Stimulated activated CD8-positive, alpha-beta memory T cell treated with anti-CD3 and anti-CD28 coated beads, Interleukin-4, amount 100 ng/mL, for 48 hours (primary cell): Measurements from ENCODE around the gene ZBTB25.

Experiments
- DNase-seq: peaks from one replicate; pipeline ENCODE4 v3.0.0-alpha.2; 2020

The ZBTB25 gene

DNA sequence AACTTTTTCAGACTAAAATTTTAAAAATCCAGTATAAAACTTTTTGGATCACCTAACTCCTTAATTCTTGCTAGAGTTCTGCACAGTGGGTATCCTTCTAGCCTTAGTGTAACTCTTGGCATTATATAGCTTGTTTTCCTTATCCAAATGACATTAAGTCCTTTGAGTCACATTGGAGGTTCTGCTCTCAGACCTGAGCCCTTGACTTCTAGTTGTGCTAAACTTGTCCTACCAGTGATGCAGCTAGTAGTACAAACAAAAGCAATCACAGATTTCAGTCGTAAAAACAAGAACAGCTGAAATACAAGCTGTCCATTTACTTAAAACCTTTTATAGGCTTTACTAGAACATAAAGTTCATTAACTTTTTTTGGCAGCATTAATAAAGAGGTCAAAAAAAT, 11.4 kb upstream of the ZBTB25 start:
- no peak for DNase-seq

DNA sequence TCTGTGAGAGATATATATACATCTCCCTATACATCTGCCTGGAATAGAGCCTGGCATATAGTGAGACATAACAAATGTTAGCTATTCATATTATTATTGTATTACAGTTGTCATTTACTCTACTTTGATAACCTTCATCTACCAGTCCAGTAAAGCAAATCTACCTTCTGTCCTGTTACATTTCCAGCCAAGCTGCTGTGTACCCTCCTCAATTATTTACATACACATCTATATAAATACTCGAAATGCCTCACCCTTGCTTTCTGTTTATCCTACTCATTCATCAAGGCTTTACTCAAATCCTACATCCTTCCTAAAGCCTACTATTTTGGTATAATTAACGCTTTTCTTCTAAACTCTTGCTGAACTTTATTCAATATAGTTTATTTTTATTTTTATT, 9.6 kb upstream of the ZBTB25 start:
- DNase-seq: no peak

DNA sequence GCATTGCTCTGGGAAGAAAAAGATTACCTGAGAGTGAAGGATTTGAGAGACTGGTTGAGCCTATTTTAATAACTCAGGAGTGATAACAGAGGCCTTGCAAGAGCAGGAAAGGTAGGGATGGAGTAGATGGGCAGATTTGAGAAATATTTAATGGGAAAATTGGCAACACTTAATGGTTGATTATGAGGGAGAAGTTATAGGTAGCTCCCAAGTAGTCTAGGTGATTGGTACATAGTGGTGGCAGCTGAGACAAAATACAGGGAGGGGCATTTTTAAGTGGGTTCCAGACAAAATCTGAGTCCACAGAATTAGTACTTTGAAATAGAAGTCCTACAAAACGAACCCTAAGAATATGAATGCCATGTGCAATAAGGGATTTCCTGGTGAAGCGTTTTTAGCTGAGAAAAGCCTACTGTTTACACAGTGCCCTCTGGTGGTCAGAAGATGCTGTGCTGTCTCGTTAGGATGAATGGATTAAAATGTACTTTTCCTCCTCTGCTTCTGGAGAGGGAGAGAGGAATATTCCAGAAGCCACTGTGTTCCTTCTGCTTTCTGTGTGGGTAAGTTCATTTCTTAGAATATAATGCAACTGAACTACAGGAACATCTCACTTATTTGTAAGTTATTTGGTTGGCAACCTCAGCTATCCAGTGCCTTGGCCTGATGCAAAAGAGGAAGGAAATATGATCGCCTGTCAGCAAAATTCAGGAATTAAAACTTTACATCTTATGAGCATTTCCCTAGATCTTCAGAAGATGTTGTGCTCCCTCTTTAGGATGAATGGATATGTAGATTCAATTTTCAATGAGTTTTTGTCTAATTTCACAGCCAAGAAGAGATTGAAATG, 7.4 kb upstream of the ZBTB25 start:
- peak; percentile 77 for DNase-seq

DNA sequence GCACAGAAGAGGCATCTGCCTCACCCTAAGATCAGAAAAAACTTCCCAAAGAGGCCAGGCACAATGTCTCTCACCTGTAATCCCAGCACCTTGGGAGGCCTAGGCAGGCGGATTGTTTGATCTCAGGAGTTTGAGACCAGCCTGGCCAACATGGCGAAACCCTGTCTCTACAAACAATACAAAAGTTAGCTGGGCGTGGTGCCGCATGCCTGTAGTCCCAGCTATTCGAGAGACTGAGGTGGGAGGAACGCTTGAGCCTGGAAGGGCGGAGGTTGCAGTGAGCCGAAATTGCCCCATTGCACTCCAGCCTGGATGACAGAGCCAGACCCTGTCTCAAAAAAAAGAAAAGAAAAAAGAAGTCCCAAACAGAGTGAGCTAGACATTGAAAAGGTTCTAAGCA, 5.4 kb upstream of the ZBTB25 start:
- DNase-seq: no peak

DNA sequence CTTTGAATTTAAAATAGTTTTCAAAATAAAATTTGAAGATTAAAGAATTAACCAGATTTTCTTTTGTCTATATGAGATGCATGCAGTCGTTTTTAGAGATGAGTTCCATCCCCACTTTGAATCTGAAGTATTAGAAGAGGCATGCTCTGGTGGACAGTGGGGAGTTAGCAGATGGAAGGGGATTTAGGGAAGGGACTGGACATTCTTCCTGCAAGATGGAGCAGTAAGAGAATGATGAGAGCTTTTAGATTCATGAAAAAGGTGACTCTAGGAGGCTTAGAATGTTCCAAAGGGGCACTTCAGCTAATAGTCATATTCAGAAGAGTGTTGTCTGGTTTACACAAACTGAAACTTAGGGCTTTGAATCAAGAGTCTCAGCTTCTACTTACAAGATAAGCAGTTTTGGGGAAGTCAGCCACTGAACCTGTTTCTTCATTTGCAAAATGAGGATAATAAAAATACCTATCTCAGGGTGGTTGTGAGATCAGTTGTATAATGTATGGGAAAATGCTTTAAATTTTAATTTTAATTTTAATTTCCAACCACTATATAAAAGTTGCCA, 4.7 kb upstream of the ZBTB25 start:
- DNase-seq: no peak

DNA sequence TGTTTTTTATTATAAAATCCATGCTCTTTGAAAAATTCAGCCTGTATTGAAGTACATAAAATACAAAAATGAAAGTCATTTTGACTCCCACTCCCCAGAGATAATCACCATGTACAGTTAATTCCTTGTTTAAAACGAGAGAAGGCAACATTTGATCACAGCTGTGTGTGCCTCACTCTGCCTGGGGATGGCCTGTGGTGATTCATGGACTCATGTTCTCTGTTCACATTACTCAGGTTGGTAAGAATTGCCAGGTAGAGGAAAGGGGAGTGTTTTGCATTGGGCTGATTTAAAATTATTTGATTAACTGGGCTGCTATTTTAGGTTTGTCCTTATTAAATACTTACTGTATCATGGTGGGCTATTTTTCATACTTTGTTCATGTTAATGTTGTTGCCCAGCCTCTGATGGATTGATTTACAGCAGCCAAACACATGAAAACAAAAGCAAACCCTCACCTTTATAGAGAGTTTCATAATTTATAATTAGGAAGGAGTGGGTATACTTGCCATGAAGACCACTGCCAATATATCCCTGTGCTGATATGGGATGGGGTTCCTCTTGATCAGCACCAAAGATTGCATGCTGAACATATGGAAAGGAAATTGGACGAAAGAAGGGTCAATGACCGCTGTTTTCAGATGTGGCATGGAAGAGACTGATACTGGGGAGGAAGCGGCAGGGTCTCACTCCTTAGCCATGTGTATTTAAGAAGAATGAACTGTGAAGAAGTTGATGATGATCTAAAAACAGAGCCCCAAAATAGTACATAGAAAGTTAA, 3.9 kb upstream of the ZBTB25 start:
- peak; percentile 58 for DNase-seq

DNA sequence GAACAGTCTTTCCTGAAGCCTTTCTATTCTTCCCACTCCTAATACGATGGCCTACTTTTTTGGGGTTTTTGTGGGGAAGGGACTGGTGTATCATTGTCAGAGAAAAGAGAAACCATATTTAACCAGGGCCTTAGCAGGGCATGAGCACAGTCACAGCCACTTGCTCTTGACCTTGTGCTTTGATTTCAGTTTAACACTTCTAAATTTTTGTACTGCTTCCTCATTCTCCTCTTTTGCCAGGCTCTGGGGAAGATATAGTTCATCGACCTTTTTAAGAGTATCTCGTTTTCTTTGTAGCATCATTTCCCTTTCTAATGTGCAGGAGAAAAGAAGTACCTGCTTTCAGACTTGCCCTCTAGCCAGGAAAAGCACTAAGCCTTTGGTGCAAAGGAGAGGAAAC, 3.1 kb upstream of the ZBTB25 start:
- no peak for DNase-seq

DNA sequence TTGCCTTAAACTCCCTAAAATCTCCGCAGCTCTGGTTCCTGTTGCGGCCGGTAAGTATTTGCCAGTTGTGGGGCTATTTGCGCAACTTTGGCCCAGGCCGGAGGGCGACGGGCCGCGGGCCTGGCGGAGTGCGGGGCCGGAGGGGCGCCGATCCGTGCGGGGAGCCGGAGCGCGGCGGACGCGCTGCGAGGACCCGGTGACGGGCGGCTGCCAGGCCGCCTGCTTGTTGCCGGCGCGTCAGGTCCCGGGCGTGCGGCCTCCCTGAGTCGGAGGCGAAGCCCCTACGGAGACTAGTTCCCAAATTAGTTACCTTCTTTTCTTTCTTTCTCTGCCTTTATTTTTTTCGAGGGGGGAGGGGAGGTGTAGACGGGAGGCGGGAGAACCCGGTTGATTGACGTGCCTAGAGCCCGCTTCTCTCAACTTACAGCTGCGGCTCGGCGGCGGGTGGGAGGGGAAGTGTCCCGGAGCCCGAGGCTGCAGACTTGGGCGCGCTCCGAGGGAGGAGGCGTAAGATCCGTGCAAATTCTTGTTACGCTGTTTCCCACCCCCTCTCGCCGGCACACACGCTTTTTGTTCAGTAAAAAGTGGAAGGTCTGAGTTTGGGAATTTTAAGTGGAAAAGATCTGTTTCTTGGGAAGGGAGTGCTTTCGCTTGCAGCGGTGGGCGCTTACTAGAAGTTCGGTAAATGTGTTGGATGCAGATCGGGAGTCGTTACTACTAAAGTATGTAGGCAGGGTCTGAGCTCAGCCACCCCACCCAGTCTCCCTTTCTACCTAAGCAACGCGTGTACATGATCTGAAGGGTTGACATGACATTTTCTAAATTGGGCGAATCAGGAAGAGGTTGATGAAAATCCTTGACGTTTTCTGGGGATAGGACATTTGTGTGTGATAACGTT, 1.5 kb upstream of the ZBTB25 start:
- DNase-seq: peak; percentile 88

DNA sequence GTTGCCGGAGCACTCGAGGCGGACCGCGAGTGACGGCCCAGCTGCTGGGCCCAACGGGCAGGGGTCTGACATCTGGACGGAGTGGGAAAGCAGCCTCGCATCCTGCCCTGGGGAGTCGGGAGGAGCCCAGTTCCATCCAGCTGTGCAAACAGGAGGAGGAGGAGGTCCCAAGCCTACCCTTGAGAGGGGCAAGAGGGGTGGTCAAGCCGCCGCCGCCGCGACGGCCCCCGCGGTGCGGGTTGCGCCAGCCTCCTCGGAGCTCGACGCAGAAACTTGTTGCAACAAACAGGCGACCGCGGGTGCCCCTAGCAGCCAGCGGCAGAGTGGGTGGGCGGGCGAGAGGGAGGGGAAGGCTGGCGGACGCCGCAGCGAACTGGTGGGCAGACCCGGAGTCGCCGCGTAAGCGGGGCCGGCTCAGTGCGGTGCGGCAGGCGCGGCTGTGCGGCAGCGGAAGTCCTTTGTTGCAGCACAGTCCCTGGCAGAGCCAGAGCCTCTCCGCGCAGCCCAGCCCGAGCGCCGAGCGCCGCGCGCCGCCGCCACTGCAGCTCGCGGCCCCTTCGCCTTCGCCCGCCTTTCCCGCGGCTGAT, 765 bp upstream of the ZBTB25 start, which contains the start of gene ZBTB1:
TSS of gene ZBTB1 (plus strand) at position 461 of the 587 bp plus-strand sequence. CDS start 16,735 bp downstream, outside the sequence.
- peak; percentile 90 for DNase-seq

DNA sequence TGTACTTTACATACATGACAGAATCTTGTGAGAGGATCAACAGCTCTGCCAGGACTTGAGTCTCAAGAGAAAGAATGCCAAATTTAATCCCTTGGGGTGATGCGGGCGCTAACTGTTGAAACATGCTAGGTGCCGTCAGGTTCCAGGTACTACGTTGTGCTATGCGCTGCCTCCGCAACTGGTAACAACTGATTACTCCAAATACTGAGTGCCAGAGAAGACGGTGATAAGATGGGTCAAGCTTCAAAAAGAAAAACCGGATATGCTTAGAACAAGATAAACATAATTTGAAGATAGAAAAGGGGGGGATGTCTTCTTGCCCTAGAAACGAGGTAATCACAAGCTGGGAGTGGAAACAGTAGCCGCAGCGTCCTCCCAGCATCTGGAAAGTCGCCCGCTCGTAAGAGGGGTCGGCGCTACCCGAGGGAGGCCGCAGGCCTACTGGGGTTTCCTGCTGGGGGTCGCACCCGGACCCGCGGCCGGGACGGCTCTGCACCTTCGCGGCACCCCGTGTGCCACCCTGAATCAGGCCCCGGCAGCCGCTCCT, 678 bp downstream of the ZBTB25 start:
- DNase-seq: peak; percentile 46

DNA sequence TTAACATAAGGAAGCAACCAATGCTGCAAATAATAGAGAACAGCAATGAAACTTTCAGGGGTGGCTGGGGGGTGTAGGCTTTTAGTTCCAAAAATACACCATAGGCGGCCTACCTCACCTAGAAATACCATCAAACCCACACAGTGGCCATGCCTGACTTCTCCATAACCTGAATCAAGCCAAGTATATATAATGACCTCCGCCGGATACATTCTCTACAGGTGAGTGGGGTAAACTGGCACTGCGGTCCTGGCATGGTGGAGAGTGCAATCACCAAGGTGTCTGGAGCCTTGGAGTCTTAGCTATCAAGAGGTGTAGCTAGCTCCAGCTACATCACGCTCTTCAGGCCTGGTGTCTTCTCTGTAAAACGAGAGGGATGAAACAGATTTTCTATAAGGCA, 1.2 kb downstream of the ZBTB25 start:
- no peak for DNase-seq

DNA sequence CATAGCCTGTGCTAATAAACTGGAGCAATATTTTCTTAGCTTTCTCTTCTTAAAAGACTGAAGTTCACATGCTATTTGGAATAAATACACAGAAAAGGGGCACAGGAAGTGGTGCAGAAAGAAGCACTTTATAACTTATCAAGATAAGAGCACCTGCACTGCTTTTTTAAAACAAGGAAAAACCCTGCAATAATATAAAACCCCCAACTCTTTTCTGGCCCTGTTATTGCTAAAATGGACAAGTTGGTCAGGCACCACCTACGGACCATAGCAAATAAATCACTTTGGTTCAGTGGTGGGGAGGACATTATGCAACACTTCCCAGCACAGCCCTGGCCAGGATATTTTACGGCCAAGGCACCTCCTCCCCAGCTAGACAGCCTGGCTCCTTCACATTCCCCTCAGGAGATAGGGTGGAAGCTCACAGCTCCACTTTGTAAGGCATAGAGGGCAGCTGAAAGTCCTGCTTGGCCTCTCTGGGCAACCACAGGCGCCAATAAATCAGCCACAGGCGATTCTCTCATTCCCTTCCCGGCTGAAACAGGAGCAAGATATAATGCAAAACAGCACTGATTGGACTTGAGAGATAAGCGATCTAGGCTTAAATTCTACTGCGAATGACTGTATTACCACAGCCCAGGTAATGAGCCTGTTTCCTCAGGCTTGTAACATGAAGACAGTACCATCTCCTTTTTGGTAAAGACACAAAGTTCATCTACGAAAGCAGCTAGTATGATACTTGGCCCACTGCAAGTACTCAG, 2.0 kb downstream of the ZBTB25 start:
- DNase-seq: peak; percentile 33

DNA sequence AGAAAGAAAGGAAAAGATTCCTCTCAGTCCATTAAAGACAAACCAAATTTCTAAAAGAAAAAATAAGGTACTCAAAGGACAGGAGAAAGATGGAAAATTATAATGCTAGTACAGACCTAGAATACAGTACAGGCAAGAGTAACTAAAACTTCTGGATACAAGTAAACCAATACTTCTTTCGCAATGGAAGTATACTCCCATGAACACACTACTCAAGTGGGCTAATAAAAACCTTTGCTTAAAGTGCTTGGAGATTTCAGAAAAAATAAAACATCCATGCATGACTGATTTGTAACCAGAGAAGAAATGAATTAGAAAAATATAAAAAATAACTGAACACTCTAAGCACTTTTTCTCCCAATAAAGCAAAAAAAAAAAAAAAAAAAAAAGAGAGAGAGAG, 3.5 kb downstream of the ZBTB25 start:
- DNase-seq: no peak

DNA sequence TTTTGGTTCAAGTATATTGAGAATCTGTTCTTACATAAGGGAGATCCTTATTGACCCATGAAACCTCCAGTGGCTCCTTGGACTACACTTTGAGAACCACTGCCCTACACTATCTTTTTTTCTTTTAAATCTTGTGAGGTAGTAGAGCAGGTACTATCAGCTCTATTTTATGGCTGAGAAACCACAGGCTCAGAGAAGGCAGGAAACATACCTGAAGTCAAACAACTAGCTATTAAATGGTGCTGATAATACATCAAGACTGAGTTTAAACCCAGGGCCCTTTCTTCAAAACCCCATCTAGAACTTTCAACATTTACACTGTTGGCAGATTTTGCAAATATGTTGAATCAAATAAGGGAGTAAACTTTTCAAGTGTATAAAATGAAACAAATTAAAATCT, 6.9 kb downstream of the ZBTB25 start:
- DNase-seq: no peak

DNA sequence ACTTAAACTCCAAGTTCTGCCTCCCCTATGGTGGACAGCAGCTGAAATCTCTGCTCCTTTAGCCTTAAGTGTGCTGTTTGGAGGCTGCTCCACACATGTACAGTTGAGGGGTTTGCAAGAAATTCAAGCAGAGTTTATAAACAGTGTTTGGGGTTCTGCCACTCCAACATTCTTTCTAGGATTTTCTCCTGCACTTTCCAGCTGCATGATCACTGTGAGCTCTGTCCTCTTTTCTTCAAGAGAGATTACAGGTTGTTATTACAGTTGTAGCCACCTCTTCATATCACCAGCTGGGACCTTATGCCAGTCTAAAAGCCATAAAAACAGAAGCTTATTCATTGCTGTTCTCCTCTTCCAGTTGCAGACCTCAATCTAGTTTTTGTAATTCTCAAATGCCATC, 8.4 kb downstream of the ZBTB25 start:
- DNase-seq: no peak

DNA sequence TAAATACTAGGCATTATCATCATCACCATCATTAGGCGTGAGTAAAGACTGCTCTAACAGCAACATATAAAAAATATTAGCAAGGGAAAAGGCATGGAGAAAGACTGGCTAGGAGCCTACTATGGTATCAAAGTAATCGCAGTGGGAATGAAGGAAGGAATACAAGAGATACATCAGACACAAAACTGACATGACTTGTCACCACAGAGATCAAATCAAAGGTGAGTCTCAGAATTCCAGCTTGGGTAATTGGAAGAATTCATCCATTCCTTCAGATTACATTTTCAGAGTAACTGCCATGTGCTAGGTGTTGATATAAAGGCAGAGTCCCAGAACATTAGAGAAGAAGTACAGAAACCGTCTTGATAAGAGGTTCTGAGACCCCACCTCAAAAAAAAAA, 10.2 kb downstream of the ZBTB25 start:
- DNase-seq: no peak

DNA sequence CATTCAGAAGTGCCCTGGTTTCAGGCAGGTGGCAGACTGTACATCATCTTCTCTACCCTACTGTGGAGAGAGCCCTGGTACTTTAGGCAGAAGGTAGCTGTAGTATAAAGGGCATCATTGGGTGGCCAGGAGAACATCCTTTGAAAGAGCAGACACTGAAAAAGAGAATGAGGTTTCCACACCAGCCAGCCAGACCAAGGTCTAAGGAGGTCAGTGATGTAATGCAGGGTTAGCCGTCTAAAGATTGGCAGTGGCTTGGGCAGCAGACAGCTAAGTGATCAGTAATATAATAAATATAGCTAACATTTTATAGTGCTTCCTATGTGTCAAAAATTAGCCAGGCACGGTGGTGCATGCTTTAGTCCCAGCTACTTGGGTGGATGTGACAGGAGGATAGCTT, 12.0 kb downstream of the ZBTB25 start:
- DNase-seq: no peak

DNA sequence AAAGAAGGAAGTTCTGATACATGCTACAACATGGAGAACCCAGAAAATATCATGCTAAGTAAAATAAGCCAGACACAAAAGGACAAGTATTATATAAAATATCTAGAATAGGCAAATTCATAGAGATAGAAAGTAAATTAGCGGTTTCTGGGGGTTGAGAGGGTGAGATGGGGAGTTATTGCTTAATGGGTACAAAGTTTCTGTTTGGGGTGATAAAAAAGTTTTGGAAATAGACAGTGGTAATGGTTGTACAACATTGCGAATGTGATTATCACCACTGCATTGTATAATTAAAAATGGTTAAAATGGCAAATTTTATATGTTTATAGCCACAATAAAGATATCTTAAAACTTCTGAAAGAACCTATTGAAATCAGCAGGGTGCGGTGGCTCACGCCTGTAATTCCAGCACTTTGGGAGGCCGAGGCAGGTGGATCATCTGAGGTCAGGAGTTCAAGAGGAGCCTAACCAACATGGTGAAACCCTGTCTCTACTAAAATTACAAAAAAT, 15.0 kb downstream of the ZBTB25 start:
- DNase-seq: no peak

DNA sequence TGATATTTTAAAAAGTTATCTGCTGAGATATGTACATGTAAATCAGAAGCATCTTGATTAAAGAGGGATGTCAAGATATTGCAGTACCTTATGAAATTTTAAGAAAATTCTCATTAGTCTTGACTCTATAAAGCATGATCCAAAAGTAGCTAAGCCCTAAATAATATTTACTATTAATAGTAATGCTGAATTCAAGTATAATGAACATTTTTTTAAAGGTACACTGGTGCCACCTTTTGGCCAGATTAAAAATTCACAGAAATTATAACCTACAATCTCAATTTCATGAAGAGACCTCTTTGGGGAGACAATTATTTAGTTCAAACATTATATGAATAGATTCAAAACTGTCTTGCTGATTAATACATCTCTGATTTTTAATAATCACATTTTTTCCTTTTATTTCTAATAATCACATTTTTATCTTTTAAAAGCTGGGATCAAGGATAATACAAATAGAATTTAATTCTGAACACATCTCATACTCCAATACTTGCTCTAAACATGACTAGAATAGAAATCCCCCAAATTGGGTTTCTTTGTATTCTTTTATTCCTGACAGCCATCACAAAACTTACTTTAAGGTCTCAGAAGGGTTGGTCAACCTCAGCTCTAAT, 24.9 kb downstream of the ZBTB25 start:
- no peak for DNase-seq

DNA sequence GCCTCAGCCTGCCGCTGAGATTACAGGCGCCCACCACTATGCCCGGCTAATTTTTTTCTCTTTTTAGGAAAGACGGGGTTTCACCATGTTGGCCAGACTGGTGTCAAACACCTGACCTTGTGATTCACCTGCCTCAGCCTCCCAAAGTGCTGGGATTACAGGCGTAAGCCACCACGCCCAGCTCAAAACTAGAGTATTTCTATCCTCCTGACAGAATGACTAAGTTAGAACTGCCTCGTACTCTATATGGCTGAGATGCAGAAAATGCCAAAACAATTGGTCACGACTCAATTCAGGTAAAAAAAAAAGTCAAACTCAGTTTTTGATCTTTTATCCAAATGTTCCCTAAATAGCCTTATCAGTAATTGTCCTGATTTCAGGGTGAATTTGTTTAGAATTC, 27.2 kb downstream of the ZBTB25 start:
- no peak for DNase-seq
